Hippocampal formation (tissue), 2 donors: ENCODE data around the gene KRTAP4-6.
A peak's percentile ranks its signal among the peaks of the same experiment; 100 is the strongest.
"Not testable (repeated sequence)": the region's sequence is repeated elsewhere in the genome, so short reads cannot be mapped to it uniquely, and the experiment has no call there.

Experiments used
- DNase-seq, 2 donors: peaks; one replicate each; lab custom pipeline; 2025; lab: John Stamatoyannopoulos, UW

KRTAP4-6 gene

DNA sequence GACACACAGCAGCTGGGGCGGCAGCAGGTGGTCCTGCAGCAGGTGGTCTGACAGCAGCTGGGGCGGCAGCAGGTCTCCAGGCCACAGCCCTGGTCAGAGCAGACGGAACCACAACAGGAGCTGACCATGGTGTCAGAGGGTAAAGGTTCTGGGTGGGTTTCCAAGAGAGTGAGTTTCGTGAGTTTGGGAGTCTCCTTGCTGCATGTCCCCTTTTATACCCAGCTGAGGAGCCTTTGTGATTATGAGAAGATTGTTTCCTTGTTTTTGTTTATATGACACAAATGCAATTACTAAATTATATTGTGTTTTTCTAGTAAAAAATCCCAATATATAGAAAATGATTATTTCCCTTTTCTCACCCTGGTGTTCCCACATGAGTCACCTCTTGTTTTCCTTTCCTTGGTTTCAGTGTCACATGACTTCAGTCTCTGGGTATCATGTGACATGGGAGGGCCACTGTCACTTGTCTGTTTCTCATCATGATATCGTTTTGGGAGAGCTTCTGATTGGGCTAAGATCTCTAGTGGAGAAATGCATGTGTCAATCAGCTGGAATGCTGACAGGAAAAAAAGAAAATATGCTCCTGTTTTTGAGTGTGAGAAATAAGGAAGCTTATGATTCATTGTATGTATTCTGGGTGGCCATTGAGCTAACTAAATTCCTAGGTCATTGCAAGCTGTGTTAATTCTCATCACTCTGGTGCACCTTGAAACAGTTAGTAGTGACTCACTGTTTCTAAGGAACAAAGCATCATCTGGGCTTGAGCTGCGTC is at the start of gene KRTAP4-6:
KRTAP4-6 (minus strand) TSS at position 185 of the 772 bp plus-strand sequence; CDS start at position 128, 57 bp downstream.
- no peak for DNase-seq

- not testable (repeated sequence) for DNase-seq
Observed at GRCh38 chr17:41189837-41190318, 49.5 kb upstream of the KRTAP4-6 start, which contains the start of gene KRTAP9-1. Gene KRTAP9-1 (plus strand): TSS chr17:41189887. CDS start chr17:41189887, 0 bp downstream.

DNA sequence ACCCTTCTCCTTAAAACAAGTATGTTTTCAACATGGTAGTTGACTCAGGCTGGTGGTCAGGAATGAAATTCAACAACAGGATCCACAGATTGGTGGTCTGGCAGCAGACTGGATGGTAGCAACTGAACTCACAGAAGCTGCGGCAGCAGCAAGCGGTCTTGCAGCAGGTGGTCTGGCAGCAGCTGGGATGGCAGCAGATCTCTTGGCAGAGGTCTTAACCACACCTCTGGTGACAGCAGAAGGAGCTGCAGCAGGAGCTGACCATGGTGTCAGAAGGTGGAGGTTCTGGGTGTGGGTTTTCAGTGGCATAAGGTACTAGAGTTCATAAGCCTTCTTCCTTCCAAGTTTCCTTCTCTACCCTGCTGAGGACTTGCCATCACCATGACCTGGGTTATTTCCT is 46.5 kb upstream of the KRTAP4-6 start:
- no peak for DNase-seq

DNA sequence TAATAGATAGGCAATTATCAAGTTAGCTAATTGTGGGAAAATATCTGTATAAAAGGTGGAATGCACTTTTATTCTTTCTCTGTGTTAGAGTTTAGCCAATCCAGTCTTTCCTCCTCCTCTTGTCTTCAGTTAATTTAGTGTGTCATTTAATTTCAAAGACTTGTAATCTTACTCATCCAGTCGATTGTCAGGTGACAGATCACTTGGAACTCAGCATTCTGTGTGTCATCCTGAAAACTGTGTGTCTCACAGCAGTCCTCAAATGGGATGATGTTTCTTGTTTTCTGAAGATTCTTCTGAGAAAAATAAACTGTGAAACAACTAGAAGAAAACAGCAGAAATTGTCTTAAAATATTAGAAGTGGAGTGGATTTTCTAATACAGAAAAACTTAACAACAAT is 44.7 kb upstream of the KRTAP4-6 start:
- DNase-seq: no peak

GRCh38 chr17:41184480-41184961 is 44.2 kb upstream of the KRTAP4-6 start, which contains the start of gene KRTAP4-1:
Gene KRTAP4-1 (minus strand): TSS chr17:41184911. CDS start chr17:41184854, 57 bp downstream.
- DNase-seq: no peak

GRCh38 chr17:41178843-41179616 is 38.7 kb upstream of the KRTAP4-6 start:
- no peak for DNase-seq

DNA sequence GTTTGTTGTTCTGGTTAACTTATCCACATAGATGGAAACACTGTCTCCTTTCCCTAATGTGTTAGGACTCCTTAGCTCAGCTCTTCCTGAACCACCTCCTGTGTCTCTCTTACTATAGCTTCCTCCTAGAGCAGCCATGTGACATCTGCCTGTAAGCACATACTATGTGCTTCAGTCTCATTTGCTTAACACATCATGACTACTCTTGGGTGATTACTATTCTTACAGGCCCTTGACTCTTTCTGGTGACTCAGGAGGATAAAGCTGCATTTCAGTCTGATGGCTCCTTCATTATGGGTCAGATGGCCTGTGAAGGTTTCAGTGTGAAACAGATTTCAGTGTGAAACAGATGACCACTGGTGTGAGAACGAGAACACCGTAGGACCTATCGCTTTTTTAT is 38.0 kb upstream of the KRTAP4-6 start:
- DNase-seq: no peak

GRCh38 chr17:41177727-41178271 is 37.5 kb upstream of the KRTAP4-6 start, which contains the start of gene KRTAP4-2:
Gene KRTAP4-2 (minus strand): TSS chr17:41178221. CDS start chr17:41178164, 57 bp downstream.
- no peak for DNase-seq

GRCh38 chr17:41176744-41177387 is 36.5 kb upstream of the KRTAP4-6 start:
- DNase-seq: no peak

DNA sequence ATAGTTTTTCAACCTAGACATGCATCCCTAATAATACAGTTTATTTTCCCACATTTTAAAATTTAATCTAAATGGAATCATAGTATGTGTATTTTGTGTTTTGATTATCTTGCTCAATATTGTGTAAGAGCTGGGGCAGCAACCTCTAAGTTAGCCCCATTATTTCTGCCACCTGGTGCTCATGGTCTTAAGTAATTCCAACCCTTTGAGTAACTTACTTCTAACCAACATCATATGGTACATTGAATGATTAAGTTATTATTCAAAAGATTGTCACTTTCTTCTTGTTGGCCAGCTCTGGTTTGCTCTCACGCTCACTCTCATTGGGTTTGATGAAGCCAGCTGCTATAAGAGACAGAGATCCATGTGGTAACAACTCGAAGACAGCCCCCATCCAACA is 31.5 kb upstream of the KRTAP4-6 start:
- DNase-seq: no peak

DNA sequence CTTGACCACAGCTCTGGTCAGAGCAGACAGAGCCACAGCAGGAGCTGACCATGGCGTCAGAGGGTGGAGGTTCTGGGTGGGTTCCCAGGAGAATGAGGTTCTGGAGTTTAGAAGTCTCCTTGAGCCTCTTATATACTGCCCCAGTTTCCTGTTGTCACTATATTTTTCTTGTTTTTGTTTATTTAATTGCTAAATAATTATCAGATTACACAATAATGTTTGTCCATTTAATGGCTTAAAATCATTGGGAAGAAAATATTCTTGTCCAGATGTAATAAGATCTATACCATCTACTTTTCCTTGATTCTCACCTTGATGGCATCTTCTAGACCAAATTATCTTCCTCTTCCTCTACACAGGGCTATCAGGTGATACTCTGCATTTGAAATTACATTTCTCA is 27.8 kb upstream of the KRTAP4-6 start, which contains the start of gene KRTAP4-3:
KRTAP4-3 (minus strand) TSS at position 101 of the 400 bp plus-strand sequence; CDS start at position 52, 49 bp downstream.
- DNase-seq: no peak

DNA sequence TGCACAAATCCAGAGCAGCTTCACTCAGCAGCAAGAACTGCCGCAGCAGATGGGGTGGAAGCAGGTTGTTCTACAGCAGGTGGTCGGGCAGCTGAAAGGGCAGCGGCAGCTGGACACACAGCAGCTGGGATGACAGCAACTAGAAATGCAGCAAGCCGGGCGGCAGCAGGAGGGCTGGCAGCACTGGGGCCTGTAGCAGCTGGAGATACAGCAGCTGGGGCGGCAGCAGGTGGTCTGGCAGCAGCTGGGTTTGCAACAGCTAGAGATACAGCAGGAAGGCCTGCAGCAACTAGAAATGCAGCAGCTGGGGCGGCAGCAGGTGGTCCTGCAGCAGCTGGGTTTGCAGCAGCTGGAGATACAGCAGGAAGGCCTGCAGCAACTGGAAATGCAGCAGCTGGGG is 27.2 kb upstream of the KRTAP4-6 start:
- DNase-seq: no peak

DNA sequence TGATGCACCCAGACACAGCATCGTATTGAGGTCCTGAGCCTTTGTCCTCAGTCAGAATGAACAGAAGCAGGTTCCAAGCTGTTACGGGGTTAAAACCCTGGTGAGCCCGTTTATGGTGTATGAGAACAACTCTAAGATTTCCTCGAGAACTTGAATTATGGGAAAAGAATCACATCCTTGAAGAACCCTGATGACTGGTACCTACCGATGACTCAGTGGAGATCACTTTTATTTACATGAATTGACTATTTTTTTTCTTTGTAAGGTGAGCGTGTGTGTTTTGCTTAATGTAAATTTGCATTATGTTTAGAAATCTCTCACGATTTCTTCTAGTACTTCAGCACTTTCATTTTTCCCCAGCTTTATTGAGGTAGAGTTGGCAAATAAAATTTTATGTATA is 23.5 kb upstream of the KRTAP4-6 start:
- no peak for DNase-seq

DNA sequence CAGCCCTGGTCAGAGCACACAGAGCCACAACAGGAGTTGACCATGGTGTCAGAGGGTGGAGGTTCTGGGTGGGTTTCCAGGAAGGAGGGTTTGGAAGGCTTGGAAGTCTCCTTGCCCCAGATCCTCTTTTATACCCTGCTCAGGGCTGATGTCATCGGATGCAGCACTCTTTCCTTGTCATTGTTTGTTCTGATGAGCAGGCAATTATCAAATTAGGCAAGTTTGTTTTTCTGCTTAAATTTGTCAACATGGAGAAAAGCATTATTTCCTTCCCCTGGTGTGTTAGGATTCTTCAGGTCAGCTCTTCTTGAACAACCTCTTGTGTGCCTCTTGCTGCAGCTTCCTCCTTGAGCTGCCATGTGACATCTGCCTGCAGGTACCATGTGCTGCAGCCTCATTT is 20.3 kb upstream of the KRTAP4-6 start, which contains the start of gene KRTAP4-4:
KRTAP4-4 (minus strand) TSS at position 101 of the 400 bp plus-strand sequence; CDS start at position 44, 57 bp downstream.
- DNase-seq: no peak

DNA sequence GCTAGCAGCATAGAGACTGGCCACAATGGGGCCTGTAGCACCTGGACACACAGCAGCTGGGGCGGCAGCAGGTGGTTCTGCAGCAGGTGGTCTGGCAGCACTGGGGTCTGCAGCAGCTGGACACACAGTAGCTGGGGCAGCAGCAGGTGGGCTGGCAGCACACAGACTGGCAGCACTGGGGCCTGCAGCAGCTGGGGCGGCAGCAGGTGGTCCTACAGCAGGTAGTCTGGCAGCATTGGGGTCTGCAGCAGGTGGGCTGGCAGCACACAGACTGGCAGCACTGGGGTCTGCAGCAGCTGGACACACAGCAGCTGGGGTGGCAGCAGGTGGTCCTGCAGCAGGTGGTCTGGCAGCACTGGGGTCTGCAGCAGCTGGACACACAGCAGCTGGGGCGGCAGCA is 19.8 kb upstream of the KRTAP4-6 start:
- DNase-seq: not testable (repeated sequence)

- peak; percentile 2 to 5 for DNase-seq
Observed at GRCh38 chr17:41153856-41154255, 13.5 kb upstream of the KRTAP4-6 start.

- no peak for DNase-seq
Observed at GRCh38 chr17:41151525-41151924, 11.2 kb upstream of the KRTAP4-6 start.

DNA sequence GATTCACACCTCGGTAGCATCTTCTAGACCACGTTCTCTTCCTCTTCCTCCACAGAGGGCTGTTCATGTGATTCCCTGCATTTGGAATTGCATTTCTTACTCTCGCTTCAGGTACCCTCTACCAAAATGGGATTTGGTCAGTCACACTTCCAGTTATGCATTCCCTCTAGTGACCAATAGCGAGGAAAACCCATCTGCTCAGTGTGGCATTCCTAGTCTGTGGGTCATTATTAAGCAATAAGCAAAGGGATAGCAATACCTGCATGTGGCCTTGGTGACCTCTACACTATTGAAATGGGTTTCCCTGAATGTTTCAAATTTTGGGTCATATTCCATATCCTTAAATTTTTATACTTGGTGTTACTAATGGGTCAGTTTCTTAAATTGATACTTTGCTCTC is 9.7 kb upstream of the KRTAP4-6 start:
- no peak for DNase-seq

- no peak for DNase-seq
Observed at GRCh38 chr17:41149652-41149985, 9.3 kb upstream of the KRTAP4-6 start, which contains the start of gene KRTAP4-5. Gene KRTAP4-5 (minus strand): TSS chr17:41149825. CDS start chr17:41149767, 58 bp downstream.

- not testable (repeated sequence) for DNase-seq
Observed at GRCh38 chr17:41148971-41149651, 8.8 kb upstream of the KRTAP4-6 start.
